Measurements from ENCODE around the gene BCAR1. TPM values are rescaled to one million over a fixed set of nuclear protein-coding genes. Genes with fewer than 3 reads are reported as not detected.

Gene BCAR1
- total and polyA plus RNA-seq, 2 of the 13 experiments (the other 11 are each of a cell fraction or from before 2014, with no cell fraction given), result 48.1 to 51.7 TPM

- peak; percentile 36; the same call in 1 of the 2 replicates for TF ChIP-seq ZNF687 (CRISPR knock-in tag; IDR thresholded peaks at IDR 0.05)
- no peak for TF ChIP-seq WIZ (CRISPR knock-in tag; IDR thresholded peaks at IDR 0.05)
- no peak for TF ChIP-seq ARID5B (CRISPR knock-in tag; IDR thresholded peaks at IDR 0.05)
- TF ChIP-seq ZNF850 (CRISPR knock-in tag; conservative IDR thresholded peaks at IDR 0.05), result no peak
- TF ChIP-seq, protein P1, sequence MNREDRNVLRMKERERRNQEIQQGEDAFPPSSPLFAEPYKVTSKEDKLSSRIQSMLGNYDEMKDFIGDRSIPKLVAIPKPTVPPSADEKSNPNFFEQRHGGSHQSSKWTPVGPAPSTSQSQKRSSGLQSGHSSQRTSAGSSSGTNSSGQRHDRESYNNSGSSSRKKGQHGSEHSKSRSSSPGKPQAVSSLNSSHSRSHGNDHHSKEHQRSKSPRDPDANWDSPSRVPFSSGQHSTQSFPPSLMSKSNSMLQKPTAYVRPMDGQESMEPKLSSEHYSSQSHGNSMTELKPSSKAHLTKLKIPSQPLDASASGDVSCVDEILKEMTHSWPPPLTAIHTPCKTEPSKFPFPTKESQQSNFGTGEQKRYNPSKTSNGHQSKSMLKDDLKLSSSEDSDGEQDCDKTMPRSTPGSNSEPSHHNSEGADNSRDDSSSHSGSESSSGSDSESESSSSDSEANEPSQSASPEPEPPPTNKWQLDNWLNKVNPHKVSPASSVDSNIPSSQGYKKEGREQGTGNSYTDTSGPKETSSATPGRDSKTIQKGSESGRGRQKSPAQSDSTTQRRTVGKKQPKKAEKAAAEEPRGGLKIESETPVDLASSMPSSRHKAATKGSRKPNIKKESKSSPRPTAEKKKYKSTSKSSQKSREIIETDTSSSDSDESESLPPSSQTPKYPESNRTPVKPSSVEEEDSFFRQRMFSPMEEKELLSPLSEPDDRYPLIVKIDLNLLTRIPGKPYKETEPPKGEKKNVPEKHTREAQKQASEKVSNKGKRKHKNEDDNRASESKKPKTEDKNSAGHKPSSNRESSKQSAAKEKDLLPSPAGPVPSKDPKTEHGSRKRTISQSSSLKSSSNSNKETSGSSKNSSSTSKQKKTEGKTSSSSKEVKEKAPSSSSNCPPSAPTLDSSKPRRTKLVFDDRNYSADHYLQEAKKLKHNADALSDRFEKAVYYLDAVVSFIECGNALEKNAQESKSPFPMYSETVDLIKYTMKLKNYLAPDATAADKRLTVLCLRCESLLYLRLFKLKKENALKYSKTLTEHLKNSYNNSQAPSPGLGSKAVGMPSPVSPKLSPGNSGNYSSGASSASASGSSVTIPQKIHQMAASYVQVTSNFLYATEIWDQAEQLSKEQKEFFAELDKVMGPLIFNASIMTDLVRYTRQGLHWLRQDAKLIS (CRISPR knock-in tag; IDR thresholded peaks at IDR 0.05), result no peak
- no peak for TF ChIP-seq ZMYM3 (CRISPR knock-in tag; IDR thresholded peaks at IDR 0.05)
These were observed 53.3 kb downstream of the BCAR1 start (continued) for GRCh38 chr16:75198135-75198600.

Data from HepG2 (cell line).